Parathyroid adenoma (tissue), 2 donors: ENCODE data around the gene MYPOP.

Source experiments
- H2AFZ ChIP-seq: fragments of 300-600 bp; sonication (generic); one replicate; pipeline ENCODE4 v1.7.0; 2017; ENCODE audit warnings: antibody characterized with exemption, mild to moderate bottlenecking
- H3K27ac ChIP-seq: fragments of 300-600 bp; sonication (generic); one replicate; pipeline ENCODE4 v1.7.0; 2017
- H3K27me3 ChIP-seq: fragments of 300-600 bp; sonication (generic); one replicate; pipeline ENCODE4 v1.7.0; 2017; ENCODE audit warnings: low read length; ENCODE audit not compliant: control insufficient read depth, insufficient read depth
- H3K36me3 ChIP-seq: fragments of 300-600 bp; sonication (generic); one replicate; pipeline ENCODE4 v1.7.0; 2017; ENCODE audit warnings: low read length; ENCODE audit not compliant: control insufficient read depth, insufficient read depth
- H3K4me1 ChIP-seq: fragments of 300-600 bp; sonication (generic); one replicate; pipeline ENCODE4 v1.7.0; 2017; ENCODE audit warnings: control low read depth
- H3K4me2 ChIP-seq: fragments of 300-600 bp; sonication (generic); one replicate; pipeline ENCODE4 v1.7.0; 2017; ENCODE audit warnings: low read length
- H3K4me3 ChIP-seq: fragments of 300-600 bp; sonication (generic); one replicate; pipeline ENCODE4 v1.7.0; 2017; ENCODE audit warnings: low read depth, low read length
- H3K79me2 ChIP-seq: fragments of 300-600 bp; sonication (generic); one replicate; pipeline ENCODE4 v1.7.0; 2017; ENCODE audit warnings: control low read depth
- H3K9ac ChIP-seq: fragments of 300-600 bp; sonication (generic); one replicate; pipeline ENCODE4 v1.7.0; 2017; ENCODE audit warnings: mild to moderate bottlenecking
- H3K9me3 ChIP-seq: fragments of 300-600 bp; sonication (generic); one replicate; pipeline ENCODE4 v1.7.0; 2017; ENCODE audit warnings: low read length; ENCODE audit not compliant: control insufficient read depth
- TF ChIP-seq, protein P1 (sequence below): fragments of 300-600 bp; sonication (generic); IDR thresholded peaks from one replicate; pipeline ENCODE4 v1.7.0; 2017; ENCODE audit warnings: antibody characterized with exemption, mild to moderate bottlenecking
- donor health status: primary hyperparathyroidism.

The MYPOP gene

GRCh38 chr19:45852145-45852750 lies 50.2 kb downstream of the MYPOP start:
- H3K9ac ChIP-seq: no peak overlapping the region
- peaks cover 2% of the 10 kb centered on the region for H3K79me2 ChIP-seq
- no peak overlapping the region for H3K4me3 ChIP-seq
- no peak overlapping the region for H3K4me2 ChIP-seq
- no peaks in the 10 kb centered on the region for H3K9me3 ChIP-seq
- H3K27me3 ChIP-seq: no peaks in the 10 kb centered on the region
- TF ChIP-seq, protein P1, sequence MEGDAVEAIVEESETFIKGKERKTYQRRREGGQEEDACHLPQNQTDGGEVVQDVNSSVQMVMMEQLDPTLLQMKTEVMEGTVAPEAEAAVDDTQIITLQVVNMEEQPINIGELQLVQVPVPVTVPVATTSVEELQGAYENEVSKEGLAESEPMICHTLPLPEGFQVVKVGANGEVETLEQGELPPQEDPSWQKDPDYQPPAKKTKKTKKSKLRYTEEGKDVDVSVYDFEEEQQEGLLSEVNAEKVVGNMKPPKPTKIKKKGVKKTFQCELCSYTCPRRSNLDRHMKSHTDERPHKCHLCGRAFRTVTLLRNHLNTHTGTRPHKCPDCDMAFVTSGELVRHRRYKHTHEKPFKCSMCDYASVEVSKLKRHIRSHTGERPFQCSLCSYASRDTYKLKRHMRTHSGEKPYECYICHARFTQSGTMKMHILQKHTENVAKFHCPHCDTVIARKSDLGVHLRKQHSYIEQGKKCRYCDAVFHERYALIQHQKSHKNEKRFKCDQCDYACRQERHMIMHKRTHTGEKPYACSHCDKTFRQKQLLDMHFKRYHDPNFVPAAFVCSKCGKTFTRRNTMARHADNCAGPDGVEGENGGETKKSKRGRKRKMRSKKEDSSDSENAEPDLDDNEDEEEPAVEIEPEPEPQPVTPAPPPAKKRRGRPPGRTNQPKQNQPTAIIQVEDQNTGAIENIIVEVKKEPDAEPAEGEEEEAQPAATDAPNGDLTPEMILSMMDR: no peak
- no peak overlapping the region for H2AFZ ChIP-seq
- no peaks in the 10 kb centered on the region for H3K4me1 ChIP-seq
- H3K36me3 ChIP-seq: no peaks in the 10 kb centered on the region
- no peak overlapping the region for H3K27ac ChIP-seq

DNA sequence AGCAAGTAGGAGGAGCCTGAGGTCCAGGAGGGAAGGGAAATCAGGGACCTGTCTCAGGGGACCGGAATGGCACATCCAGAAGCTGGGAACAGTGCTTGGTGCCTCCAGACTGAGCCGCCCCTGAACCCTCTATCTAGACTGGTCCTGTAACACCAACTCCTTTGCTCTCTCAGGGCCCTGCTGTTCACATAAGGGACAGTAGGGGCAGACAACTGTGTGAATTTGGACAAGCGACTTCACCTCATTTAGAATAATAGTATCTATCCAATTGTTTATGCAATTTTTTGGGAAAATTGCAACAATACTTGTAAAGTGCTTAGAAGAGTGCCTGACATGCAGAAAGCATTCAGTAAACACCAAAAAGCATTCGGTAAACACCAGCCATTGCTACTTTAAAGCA lies 53.5 kb downstream of the MYPOP start:
- Histone ChIP-seq H3K4me1 (no peaks in the 10 kb centered on the region), H3K4me3 (no peak overlapping the region), H3K36me3 (no peaks in the 10 kb centered on the region), H3K9ac (no peak overlapping the region), H3K79me2 (peaks cover 3% of the 10 kb centered on the region), H3K27ac (no peak overlapping the region), H3K9me3 (no peaks in the 10 kb centered on the region), H3K4me2 (no peak overlapping the region), H3K27me3 (no peaks in the 10 kb centered on the region), H2AFZ (no peak overlapping the region)
- TF ChIP-seq, protein P1: no peak

- Histone ChIP-seq H3K4me2 (no peak overlapping the region), H2AFZ (no peak overlapping the region), H3K4me3 (no peak overlapping the region), H3K27me3 (no peaks in the 10 kb centered on the region), H3K36me3 (no peaks in the 10 kb centered on the region), H3K9me3 (no peaks in the 10 kb centered on the region), H3K9ac (no peak overlapping the region), H3K27ac (no peak overlapping the region), H3K4me1 (no peaks in the 10 kb centered on the region), H3K79me2 (peaks cover 4% of the 10 kb centered on the region)
- TF ChIP-seq, protein P1: no peak
These were observed 54.8 kb downstream of the MYPOP start for GRCh38 chr19:45847663-45848062.

- no peaks in the 10 kb centered on the region for H3K36me3 ChIP-seq
- TF ChIP-seq, protein P1: no peak
These were observed 60.2 kb downstream of the MYPOP start for GRCh38 chr19:45842198-45842597.

More at GRCh38 chr19:45842198-45842597, 60.2 kb downstream of the MYPOP start:
- no peak overlapping the region for H3K4me2 ChIP-seq
- no peaks in the 10 kb centered on the region for H3K4me1 ChIP-seq
- no peak overlapping the region for H3K27ac ChIP-seq
- no peak overlapping the region for H3K9ac ChIP-seq
- H3K4me3 ChIP-seq: no peak overlapping the region
- no peak overlapping the region for H2AFZ ChIP-seq
- no peaks in the 10 kb centered on the region for H3K27me3 ChIP-seq
- H3K9me3 ChIP-seq: no peaks in the 10 kb centered on the region
- H3K79me2 ChIP-seq: peaks cover 6% of the 10 kb centered on the region
